NCI-H1417 treated with DMSO at 0.1 percent for 48 hours (cell line): ENCODE results near the gene ACTC1.

Source experiments
- DNase-seq: peaks from one replicate; lab custom pipeline; 2025; lab: John Stamatoyannopoulos, UW

Gene ACTC1

DNA sequence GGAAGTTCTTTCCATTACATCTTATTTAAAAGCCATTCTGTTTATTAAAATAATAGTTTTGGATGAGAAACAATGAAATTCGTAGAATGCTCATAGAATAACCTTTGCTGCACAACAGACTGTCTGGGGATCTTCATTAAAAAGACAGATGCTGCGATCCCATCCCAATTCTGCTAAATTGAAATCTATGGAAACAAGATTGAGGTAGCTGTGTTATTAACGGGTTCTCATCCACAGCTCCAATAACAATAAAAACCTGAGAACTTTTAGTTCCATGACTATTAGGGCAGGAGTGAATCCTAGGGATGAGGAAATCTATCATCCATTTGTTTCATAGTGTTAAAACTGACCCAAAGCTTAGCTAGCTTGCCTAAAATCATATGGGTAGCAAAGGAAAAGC is 38.1 kb downstream of the ACTC1 start:
- no peak for DNase-seq

DNA sequence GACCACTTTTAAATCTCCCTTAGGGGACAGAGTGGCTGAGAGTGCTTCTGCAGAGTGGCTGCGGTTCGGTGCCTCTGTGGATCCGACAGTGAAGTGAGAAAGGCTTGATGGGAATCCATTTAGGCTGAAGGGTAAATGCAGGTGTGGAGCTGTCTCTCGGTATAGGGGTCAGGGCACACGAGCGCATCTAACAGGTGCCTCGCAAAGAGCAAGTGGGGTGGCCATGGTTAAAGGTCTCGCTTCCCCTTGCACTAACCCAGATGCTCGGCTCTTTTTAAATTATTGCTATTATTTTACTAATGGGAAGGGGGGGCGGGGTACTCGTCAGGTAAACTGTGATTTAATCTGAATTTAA is 40.0 kb downstream of the ACTC1 start:
- no peak for DNase-seq

DNA sequence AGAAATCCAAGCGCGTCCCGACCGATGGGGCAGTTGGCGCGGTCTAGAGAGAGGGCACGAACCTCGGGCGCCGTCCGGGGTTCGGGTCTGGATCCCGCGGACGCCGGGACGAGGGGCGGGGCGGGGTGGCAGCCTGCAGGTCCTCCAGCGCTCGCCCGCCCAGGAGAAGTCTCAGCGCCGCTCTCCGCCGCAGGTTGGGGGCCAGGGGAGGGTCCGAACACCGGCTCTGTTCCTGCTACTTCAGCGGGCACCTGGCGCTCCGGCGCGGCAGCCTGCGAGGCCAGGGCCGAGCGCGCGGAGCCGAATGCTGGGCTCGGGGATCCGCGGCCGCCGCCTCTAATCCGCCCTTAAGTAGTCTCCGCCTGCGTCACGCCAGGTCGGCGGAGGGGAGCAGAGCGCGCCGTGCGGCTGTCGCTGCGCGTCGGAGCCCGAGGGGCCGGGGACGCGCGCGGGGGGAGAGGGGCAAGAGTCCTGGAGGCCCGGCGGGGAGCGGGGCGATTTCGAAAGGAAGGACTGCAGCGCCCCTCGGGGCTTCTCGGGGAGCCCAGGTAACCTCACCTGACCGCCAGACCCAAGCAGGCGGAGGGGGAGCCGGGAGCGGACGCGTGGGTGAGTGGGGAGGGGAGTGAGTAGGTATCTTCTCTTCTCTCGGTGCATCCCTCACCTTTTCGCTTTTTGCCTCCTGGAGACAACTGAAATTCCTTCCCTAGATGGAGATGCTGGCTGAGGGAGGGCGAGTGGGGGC is 40.5 kb downstream of the ACTC1 start, which contains the start of gene GJD2:
TSS of gene GJD2 (minus strand) at position 325 of the 745 bp plus-strand sequence. CDS start 510 bp downstream, outside the sequence.
- DNase-seq, result no peak

DNA sequence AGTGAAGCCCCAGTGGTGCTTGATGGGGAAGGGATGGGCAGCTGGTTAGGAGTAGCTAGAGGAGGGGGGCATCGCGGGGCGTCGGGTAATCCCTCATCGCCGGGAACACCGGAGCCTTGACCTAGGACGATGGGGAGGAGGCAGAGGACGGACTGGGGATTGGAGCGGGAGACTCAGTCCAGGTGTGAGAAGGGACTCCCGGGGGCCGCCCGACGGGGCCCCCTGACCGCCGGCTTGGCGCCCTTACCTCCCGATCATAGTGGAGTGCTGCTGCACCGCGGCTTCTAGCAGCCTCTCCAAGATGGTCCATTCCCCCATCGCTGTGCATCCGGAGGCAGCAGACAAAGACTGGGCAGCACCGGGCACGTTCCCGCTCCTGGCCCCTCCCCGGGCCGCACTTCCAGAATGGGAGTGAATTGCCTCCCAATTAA is 41.2 kb downstream of the ACTC1 start:
- no peak for DNase-seq

DNA sequence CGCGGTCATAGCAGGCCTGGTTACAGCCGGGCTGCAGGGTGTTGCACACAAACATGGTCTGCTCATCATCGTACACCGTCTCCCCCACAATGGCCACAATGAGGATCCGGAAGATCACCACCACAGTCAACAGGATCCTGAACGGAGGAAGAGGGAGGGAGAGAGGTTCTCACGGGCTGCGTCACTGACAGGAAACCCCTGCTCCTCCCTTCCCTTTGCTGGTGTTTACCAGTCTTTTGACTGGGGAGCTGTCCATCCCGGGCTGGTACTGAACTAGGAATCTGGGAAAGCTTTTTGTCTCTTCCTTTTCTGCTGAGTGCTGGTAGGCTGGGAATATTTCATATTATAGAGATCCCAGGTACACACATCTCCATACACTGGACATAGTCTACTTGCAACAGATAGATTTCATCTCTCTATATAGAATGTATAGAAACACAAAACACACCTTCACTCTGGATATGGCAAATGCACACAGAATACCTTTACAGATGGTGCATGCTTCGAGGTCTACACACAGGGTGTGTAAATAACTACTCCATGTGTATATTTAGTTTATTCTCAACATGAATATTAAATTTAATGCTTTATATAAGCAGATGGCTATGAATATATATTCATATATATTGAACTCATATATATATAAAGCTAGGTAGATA is 42.0 kb downstream of the ACTC1 start:
- DNase-seq, result no peak

DNA sequence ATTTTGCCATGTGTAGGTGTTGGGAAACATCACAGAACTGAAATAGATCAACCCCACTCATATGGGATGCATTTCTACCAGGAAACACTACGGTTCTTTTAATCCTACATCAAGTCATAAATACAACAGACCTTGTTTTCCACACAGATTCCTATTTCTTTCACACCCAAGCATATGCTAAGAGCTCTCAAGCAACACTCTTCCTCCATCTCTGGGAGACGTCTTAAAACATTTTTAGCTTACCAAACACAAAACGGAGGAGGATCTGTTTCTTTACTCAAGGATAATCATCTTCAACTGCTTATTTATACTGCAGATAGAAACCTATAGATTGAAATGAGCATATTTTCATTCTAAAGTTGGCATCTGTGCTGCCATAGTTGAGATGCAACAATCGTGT is 45.7 kb downstream of the ACTC1 start:
- no peak for DNase-seq
